Measurements from ENCODE around the gene STOML2. TPM values are rescaled to one million over a fixed set of nuclear protein-coding genes. Genes with fewer than 3 reads are reported as not detected.

Gene STOML2
- total and polyA plus RNA-seq, 2 experiments from 2014 or later = 114 to 210 TPM

DNA sequence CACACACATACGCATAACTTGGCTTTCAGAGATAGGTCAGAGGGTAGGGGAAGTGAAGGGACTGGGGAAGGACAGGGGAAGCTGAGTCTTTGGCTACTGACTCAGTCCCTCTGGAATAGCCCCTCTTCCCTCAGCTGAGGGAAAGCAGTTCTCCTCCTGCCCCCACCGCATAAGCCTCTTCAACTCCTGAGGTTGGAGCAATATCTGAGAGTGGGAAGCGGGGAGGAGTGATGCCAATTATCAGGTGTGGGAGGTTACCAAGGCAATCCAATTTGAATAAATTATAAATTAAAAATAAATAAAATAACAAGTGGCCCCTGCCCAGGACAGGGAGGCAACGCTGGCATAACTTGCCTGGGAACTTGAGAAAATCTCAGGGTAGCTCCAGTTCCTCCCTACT is 1.7 kb upstream of the STOML2 start:
- Histone ChIP-seq H3K4me1 (ENCODE audit: insufficient read depth) (peaks cover 11% of the 10 kb centered on the region), H3K4me3 (no peak overlapping the region), H3K4me2 (no peak overlapping the region), H3K79me2 (replicated peaks; ENCODE audit: insufficient read depth) (peaks cover 17% of the 10 kb centered on the region), H3K9me2 (ENCODE audit: insufficient read depth) (no peaks in the 10 kb centered on the region), H3F3A (replicated peaks; ENCODE audit: low read depth) (peaks cover 7% of the 10 kb centered on the region), H2AFZ (no peak overlapping the region), H3K27me3 (ENCODE audit: insufficient read depth) (no peaks in the 10 kb centered on the region), H3K27ac (ENCODE audit: low read depth) (peak overlapping the region; percentile 78; the same call in 1 of the 2 replicates), H3K36me3 (ENCODE audit: insufficient read depth) (peaks cover 3% of the 10 kb centered on the region; the same call in 1 of the 2 replicates), H4K20me1 (replicated peaks; ENCODE audit: insufficient read depth) (no peaks in the 10 kb centered on the region)
- Mint-ChIP-seq H3K36me3 (ENCODE audit: low read depth) (peaks cover 40% of the 10 kb centered on the region), H3K4me1 (peaks cover 18% of the 10 kb centered on the region), H3K27ac (peak overlapping the region; percentile 99; the same call in 1 of the 2 replicates), H3K4me3 (peak overlapping the region; percentile 46; the same call in 1 of the 3 replicates), H3K27me3 (ENCODE audit: insufficient read depth, low read depth, poor library complexity) (peaks cover 22% of the 10 kb centered on the region), H3K9me3 (no peaks in the 10 kb centered on the region)
- TF ChIP-seq NANOG (IDR thresholded peaks at IDR 0.05; ENCODE audit: borderline replicate concordance) = no peak
- no peak for TF ChIP-seq CREB1 (CRISPR knock-in tag; IDR thresholded peaks at IDR 0.05; ENCODE audit: low read depth)
- TF ChIP-seq STAT1 (IDR thresholded peaks at IDR 0.05; ENCODE audit: unreplicated experiment) = no peak
- TF ChIP-seq, protein P1, sequence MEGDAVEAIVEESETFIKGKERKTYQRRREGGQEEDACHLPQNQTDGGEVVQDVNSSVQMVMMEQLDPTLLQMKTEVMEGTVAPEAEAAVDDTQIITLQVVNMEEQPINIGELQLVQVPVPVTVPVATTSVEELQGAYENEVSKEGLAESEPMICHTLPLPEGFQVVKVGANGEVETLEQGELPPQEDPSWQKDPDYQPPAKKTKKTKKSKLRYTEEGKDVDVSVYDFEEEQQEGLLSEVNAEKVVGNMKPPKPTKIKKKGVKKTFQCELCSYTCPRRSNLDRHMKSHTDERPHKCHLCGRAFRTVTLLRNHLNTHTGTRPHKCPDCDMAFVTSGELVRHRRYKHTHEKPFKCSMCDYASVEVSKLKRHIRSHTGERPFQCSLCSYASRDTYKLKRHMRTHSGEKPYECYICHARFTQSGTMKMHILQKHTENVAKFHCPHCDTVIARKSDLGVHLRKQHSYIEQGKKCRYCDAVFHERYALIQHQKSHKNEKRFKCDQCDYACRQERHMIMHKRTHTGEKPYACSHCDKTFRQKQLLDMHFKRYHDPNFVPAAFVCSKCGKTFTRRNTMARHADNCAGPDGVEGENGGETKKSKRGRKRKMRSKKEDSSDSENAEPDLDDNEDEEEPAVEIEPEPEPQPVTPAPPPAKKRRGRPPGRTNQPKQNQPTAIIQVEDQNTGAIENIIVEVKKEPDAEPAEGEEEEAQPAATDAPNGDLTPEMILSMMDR (conservative IDR thresholded peaks at IDR 0.05; ENCODE audit: low read depth in 2 of 2) = no peak
- no peak for ATAC-seq
- DNase-seq (ENCODE audit: low spot score) = no peak

DNA sequence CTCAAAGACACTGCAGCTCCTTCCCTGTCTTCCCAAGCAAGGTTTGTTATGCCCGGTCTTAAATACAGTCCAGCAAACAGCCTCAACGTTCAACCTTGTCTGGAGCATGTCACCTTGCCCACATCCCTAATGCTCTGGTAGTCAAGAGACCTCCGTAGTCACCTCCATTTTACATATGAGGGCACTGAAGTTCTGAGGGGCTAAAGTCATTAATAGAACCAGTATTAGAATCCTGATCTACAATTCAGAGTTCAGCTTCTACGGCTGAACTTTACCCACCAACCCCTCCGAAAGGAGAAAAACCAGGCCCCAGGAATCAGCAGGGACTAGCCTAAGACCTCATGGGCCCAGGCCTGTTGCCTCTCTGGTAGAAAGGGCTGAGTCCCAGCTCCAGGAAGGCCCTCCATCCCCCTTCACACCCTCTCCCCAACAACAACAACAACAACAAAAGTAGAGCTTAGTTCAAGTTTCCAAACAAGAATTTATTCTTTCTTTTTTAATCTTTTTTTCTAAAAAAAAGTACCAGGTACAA is 795 bp upstream of the STOML2 start:
- no peaks in the 10 kb centered on the region for H3K9me3 Mint-ChIP-seq
- Histone ChIP-seq H4K20me1 (replicated peaks; ENCODE audit: insufficient read depth) (no peaks in the 10 kb centered on the region), H2AFZ (no peak overlapping the region), H3K9me2 (ENCODE audit: insufficient read depth) (no peaks in the 10 kb centered on the region), H3K4me1 (ENCODE audit: insufficient read depth) (peaks cover 11% of the 10 kb centered on the region), H3K27me3 (ENCODE audit: insufficient read depth) (no peaks in the 10 kb centered on the region), H3K27ac (ENCODE audit: low read depth) (peak overlapping the region; percentile 78; the same call in 1 of the 2 replicates), H3F3A (replicated peaks; ENCODE audit: low read depth) (peaks cover 7% of the 10 kb centered on the region), H3K79me2 (replicated peaks; ENCODE audit: insufficient read depth) (peaks cover 17% of the 10 kb centered on the region), H3K4me2 (peak overlapping the region; percentile 81), H3K4me3 (peak overlapping the region; percentile 74), H3K36me3 (ENCODE audit: insufficient read depth) (peaks cover 3% of the 10 kb centered on the region; the same call in 1 of the 2 replicates)
- ATAC-seq (no peak; the same call in 2 of the 3 replicates), DNase-seq (ENCODE audit: low spot score) (no peak)
- peaks cover 18% of the 10 kb centered on the region for H3K4me1 Mint-ChIP-seq
- H3K4me3 Mint-ChIP-seq = peak overlapping the region; percentile 96
- H3K27me3 Mint-ChIP-seq (ENCODE audit: insufficient read depth, low read depth, poor library complexity) = peaks cover 21% of the 10 kb centered on the region
- H3K36me3 Mint-ChIP-seq (ENCODE audit: low read depth) = peaks cover 43% of the 10 kb centered on the region
- peak overlapping the region; percentile 99 for H3K27ac Mint-ChIP-seq
- TF ChIP-seq EZH2phosphoT487 (IDR thresholded peaks at IDR 0.05; ENCODE audit: unreplicated experiment) (no peak), EZH2 (IDR thresholded peaks at IDR 0.05; ENCODE audit: low read depth, unreplicated experiment) (no peak), JUNB (IDR thresholded peaks at IDR 0.05; ENCODE audit: unreplicated experiment) (no peak), STAT1 (IDR thresholded peaks at IDR 0.05; ENCODE audit: unreplicated experiment) (no peak), CREB1 (CRISPR knock-in tag; IDR thresholded peaks at IDR 0.05; ENCODE audit: low read depth) (no peak), ZNF331 (CRISPR knock-in tag; IDR thresholded peaks at IDR 0.05; ENCODE audit: low read depth) (no peak), POLR2AphosphoS5 (IDR thresholded peaks at IDR 0.05; ENCODE audit: low read depth) (no peak), ZNF114 (CRISPR knock-in tag; IDR thresholded peaks at IDR 0.05) (no peak), NANOG (IDR thresholded peaks at IDR 0.05; ENCODE audit: borderline replicate concordance) (no peak)
- TF ChIP-seq, protein P2, sequence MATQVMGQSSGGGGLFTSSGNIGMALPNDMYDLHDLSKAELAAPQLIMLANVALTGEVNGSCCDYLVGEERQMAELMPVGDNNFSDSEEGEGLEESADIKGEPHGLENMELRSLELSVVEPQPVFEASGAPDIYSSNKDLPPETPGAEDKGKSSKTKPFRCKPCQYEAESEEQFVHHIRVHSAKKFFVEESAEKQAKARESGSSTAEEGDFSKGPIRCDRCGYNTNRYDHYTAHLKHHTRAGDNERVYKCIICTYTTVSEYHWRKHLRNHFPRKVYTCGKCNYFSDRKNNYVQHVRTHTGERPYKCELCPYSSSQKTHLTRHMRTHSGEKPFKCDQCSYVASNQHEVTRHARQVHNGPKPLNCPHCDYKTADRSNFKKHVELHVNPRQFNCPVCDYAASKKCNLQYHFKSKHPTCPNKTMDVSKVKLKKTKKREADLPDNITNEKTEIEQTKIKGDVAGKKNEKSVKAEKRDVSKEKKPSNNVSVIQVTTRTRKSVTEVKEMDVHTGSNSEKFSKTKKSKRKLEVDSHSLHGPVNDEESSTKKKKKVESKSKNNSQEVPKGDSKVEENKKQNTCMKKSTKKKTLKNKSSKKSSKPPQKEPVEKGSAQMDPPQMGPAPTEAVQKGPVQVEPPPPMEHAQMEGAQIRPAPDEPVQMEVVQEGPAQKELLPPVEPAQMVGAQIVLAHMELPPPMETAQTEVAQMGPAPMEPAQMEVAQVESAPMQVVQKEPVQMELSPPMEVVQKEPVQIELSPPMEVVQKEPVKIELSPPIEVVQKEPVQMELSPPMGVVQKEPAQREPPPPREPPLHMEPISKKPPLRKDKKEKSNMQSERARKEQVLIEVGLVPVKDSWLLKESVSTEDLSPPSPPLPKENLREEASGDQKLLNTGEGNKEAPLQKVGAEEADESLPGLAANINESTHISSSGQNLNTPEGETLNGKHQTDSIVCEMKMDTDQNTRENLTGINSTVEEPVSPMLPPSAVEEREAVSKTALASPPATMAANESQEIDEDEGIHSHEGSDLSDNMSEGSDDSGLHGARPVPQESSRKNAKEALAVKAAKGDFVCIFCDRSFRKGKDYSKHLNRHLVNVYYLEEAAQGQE (IDR thresholded peaks at IDR 0.05; ENCODE audit: unreplicated experiment) = no peak
- TF ChIP-seq, protein P1 (conservative IDR thresholded peaks at IDR 0.05; ENCODE audit: low read depth in 2 of 2) = no peak
